ENCODE results near the gene TNP1. TPM values are rescaled to one million over a fixed set of nuclear protein-coding genes. Genes with fewer than 3 reads are reported as not detected.

TNP1 gene
- total RNA-seq, 8 experiments from 2014 or later = not detected

- in situ Hi-C loops (cut with MboI; ENCODE audit: low pct_unique_long_range_greater_than_20kb in 2 of 9, low sequenced_read_pairs in 9 of 9, unreplicated experiment in 9 of 9) = no loop called here
- Histone ChIP-seq H3K4me1 (replicated peaks in 1 of 2) (peaks cover 11 to 21% of the 10 kb centered on the region in 2 donors), H3K4me3 (no peak overlapping the region), H3K27ac (no peak overlapping the region)
- no peak for ATAC-seq (replicated peaks in 6 of 8)
- whole genome bisulfite sequencing, 10 experiments = 60 to 100% (median 84%) methylated on average over 1 to 3 of the region's 6 CpGs; no CpG with 5 or more reads in 4 of the 10 experiments
These were observed 9.1 kb downstream of the TNP1 start for GRCh38 chr2:216850665-216851322.

DNA sequence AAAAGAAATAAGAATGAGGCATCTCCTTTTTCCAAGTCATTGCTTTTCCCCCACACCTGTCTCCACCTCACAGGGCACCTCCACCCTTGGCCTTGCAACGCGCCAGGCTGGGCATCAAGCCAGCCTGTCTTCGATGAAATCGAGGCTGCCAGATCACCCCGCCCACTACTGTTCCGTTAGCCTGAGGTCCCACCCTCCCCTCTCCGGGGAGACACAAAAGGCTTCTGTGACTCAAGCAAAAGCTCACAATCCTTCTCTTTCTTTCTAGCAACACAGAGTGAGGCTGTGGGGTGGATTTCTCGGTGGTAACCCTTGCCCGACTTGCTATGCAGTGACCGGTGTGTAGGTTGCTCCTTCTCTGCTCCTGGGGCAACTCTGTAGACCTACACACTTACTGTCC is 9.9 kb downstream of the TNP1 start:
- ATAC-seq (replicated peaks in 6 of 8) = peak; percentile 53 to 90 (median 77)
- H3K27ac ChIP-seq = no peak overlapping the region
- WGBS, 10 experiments = 20 to 100% (median 86%) methylated on average over 1 to 5 of the region's 10 CpGs; no CpG with 5 or more reads in 6 of the 10 experiments
- H3K4me3 ChIP-seq = no peak overlapping the region
- in situ Hi-C loops (cut with MboI; ENCODE audit: low pct_unique_long_range_greater_than_20kb in 2 of 9, low sequenced_read_pairs in 9 of 9, unreplicated experiment in 9 of 9) = no loop called here
- peaks cover 11 to 16% of the 10 kb centered on the region in 2 donors for H3K4me1 ChIP-seq (replicated peaks in 1 of 2)

GRCh38 chr2:216845426-216845825 is 14.4 kb downstream of the TNP1 start:
- H3K27ac ChIP-seq = no peak overlapping the region
- no peak for ATAC-seq (replicated peaks in 6 of 8)
- 25 to 100% (median 100%) methylated on average over 1 to 2 of the region's 2 CpGs; no CpG with 5 or more reads in 3 of the 10 experiments for WGBS, 10 experiments
- no peak overlapping the region for H3K4me3 ChIP-seq
- peaks cover 0 to 3% of the 10 kb centered on the region in 2 donors for H3K4me1 ChIP-seq (replicated peaks in 1 of 2)
- in situ Hi-C loops (cut with MboI; ENCODE audit: low pct_unique_long_range_greater_than_20kb in 2 of 9, low sequenced_read_pairs in 9 of 9, unreplicated experiment in 9 of 9) = no loop called here

DNA sequence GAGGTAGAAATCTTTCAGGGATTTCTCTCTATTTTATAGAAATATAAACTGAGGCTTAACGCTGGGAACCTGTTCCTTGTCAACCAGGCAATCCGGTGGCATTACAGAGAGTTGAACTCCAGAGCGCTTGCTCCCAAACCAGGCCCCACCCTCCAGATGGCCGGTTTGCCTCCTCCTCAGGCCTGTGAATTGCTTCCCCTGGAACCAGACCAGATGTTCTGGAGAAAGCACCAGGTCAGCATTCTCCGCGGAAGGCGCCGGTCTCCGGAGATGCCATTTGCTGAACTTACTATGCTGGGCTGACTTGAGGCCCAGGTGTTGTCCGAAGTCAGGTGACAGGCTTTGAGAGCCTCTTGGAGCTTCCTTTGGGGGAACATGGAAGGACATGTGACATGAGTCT is 17.2 kb downstream of the TNP1 start:
- in situ Hi-C loops (cut with MboI; ENCODE audit: low pct_unique_long_range_greater_than_20kb in 2 of 9, low sequenced_read_pairs in 9 of 9, unreplicated experiment in 9 of 9) = no loop called here
- Histone ChIP-seq H3K4me1 (replicated peaks in 1 of 2) (peaks cover 2 to 10% of the 10 kb centered on the region in 2 donors), H3K4me3 (no peak overlapping the region), H3K27ac (no peak overlapping the region)
- peak in 2 of 8 experiments; percentile 9 to 87 for ATAC-seq (replicated peaks in 6 of 8)
- 20 to 100% (median 81%) methylated on average over 1 to 8 of the region's 10 CpGs; no CpG with 5 or more reads in 2 of the 10 experiments for WGBS, 10 experiments

DNA sequence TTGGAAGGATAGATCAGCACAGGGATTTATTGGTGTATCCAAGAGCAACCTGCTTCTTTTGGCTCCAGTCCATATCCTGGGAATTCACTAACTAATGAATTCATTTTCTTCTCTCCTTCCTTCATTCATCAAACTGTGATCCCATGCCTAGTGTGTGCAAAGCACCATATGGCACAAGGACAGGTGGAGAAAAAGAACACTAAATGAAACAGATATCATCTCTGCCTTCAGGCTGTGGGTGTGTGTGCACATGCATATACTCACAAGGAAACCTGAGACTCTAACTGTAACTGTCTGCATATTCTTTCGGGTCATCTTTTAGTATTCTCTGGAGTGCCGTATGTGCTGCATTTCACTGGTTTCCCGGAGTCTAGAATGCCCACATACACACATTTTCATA is 20.2 kb downstream of the TNP1 start:
- in situ Hi-C loops (cut with MboI; ENCODE audit: low pct_unique_long_range_greater_than_20kb in 2 of 9, low sequenced_read_pairs in 9 of 9, unreplicated experiment in 9 of 9) = no loop called here
- H3K27ac ChIP-seq = no peak overlapping the region
- 0 to 100% (median 60%) methylated on average over 1 to 3 of the region's 3 CpGs; no CpG with 5 or more reads in 3 of the 10 experiments for WGBS, 10 experiments
- H3K4me1 ChIP-seq (replicated peaks in 1 of 2) = peaks cover 2 to 10% of the 10 kb centered on the region in 2 donors
- ATAC-seq (replicated peaks in 6 of 8) = peak in 6 of 8 experiments; percentile 22 to 98 (median 64)
- H3K4me3 ChIP-seq = no peak overlapping the region

DNA sequence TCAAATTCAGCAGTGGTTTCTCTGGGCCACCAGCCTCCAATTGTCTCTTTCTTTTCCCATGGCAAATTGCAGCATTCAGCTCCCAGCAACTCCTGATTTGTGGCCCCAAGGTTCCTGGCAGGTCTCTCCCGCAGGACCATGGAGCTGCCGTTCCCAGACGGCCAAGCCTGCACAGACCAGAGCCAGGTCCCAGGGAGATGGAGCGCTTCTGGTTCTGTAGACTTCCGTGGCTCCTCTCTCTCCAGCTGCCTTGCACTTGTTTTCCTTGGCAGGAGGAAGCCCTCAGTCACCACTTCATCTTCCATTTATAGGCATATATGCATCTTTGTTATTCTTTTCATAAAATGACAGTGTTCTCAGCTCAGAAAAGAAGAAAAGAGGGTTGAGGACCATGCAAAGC is 21.7 kb downstream of the TNP1 start:
- peaks cover 2 to 10% of the 10 kb centered on the region in 2 donors for H3K4me1 ChIP-seq (replicated peaks in 1 of 2)
- no peak overlapping the region for H3K27ac ChIP-seq
- WGBS, 10 experiments = 20 to 100% (median 68%) methylated on average over 1 to 5 of the region's 5 CpGs; no CpG with 5 or more reads in 2 of the 10 experiments
- in situ Hi-C loops (cut with MboI; ENCODE audit: low pct_unique_long_range_greater_than_20kb in 2 of 9, low sequenced_read_pairs in 9 of 9, unreplicated experiment in 9 of 9) = no loop called here
- ATAC-seq (replicated peaks in 6 of 8) = peak in 1 of 8 experiments; percentile 90
- H3K4me3 ChIP-seq = no peak overlapping the region

DNA sequence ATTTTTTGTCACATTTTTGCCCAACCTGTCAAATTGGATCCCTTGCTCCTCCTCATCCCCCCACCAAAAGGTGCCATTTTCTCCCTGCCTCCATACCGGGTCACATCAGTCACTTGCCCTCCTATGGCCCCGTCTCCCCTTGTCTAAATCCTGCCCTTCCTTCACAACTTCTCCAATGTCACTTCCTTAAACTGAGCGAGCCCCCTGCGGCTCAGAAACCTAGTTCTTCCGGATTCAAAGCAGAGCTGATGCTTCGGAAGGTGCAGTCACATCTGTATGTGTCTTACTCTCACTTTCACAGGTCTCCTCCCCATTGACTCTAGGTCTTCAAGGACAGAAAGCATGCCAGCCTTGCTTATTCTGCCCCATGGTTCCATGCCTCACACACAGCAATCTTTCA is 22.1 kb downstream of the TNP1 start:
- WGBS, 10 experiments = 33 to 100% (median 88%) methylated on average over 1 to 6 of the region's 6 CpGs; no CpG with 5 or more reads in 2 of the 10 experiments
- ATAC-seq (replicated peaks in 6 of 8) = peak in 1 of 8 experiments; percentile 74
- Histone ChIP-seq H3K4me1 (replicated peaks in 1 of 2) (peaks cover 2 to 10% of the 10 kb centered on the region in 2 donors), H3K4me3 (no peak overlapping the region), H3K27ac (no peak overlapping the region)
- in situ Hi-C loops (cut with MboI; ENCODE audit: low pct_unique_long_range_greater_than_20kb in 2 of 9, low sequenced_read_pairs in 9 of 9, unreplicated experiment in 9 of 9) = no loop called here

- H3K27ac ChIP-seq = no peak overlapping the region
- WGBS, 10 experiments = 0 to 100% (median 90%) methylated on average over 1 to 3 of the region's 4 CpGs; no CpG with 5 or more reads in 3 of the 10 experiments
- peaks cover 7 to 9% of the 10 kb centered on the region in 2 donors for H3K4me1 ChIP-seq (replicated peaks in 1 of 2)
- in situ Hi-C loops (cut with MboI; ENCODE audit: low pct_unique_long_range_greater_than_20kb in 2 of 9, low sequenced_read_pairs in 9 of 9, unreplicated experiment in 9 of 9) = no loop called here
- ATAC-seq (replicated peaks in 6 of 8) = no peak
- H3K4me3 ChIP-seq = no peak overlapping the region
These were observed 26.8 kb downstream of the TNP1 start for GRCh38 chr2:216833061-216833460.

DNA sequence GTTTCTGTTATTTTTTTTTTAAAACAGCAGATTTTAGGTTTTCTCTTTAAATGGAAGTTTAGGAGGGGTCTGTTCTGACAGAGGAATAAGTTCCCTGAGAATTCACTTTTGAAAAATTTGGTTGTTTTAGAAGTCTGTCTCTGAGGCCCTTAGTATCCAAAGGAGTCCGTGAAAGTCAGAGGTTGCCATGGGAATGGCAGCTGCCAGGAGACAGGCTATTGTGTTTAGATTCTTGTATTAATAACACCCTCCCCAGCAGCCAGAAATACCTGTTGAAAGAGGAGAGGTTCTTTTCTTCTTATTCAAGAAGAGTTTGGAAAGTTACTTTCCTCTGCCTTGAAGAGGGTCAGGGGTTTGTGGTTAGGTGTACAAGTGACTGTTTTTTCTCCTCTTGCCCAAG is 29.5 kb downstream of the TNP1 start:
- Histone ChIP-seq H3K4me1 (replicated peaks in 1 of 2) (peaks cover 7 to 8% of the 10 kb centered on the region in 2 donors), H3K4me3 (no peak overlapping the region), H3K27ac (no peak overlapping the region)
- 13 to 100% (median 54%) methylated on average over 1 of the region's 1 CpG; no CpG with 5 or more reads in 4 of the 10 experiments for WGBS, 10 experiments
- in situ Hi-C loops (cut with MboI; ENCODE audit: low pct_unique_long_range_greater_than_20kb in 2 of 9, low sequenced_read_pairs in 9 of 9, unreplicated experiment in 9 of 9) = no loop called here
- ATAC-seq (replicated peaks in 6 of 8) = peak in 1 of 8 experiments; percentile 42

GRCh38 chr2:216829533-216829932 is 30.3 kb downstream of the TNP1 start:
- H3K4me1 ChIP-seq (replicated peaks in 1 of 2) = peaks cover 7 to 8% of the 10 kb centered on the region in 2 donors
- ATAC-seq (replicated peaks in 6 of 8) = peak in 5 of 8 experiments; percentile 50 to 66 (median 61)
- H3K27ac ChIP-seq = no peak overlapping the region
- no peak overlapping the region for H3K4me3 ChIP-seq
- in situ Hi-C loops (cut with MboI; ENCODE audit: low pct_unique_long_range_greater_than_20kb in 2 of 9, low sequenced_read_pairs in 9 of 9, unreplicated experiment in 9 of 9) = no loop called here
- WGBS, 10 experiments = 29 to 100% (median 90%) methylated on average over 1 to 4 of the region's 4 CpGs; no CpG with 5 or more reads in 6 of the 10 experiments

- Histone ChIP-seq H3K4me1 (replicated peaks in 1 of 2) (peaks cover 7 to 8% of the 10 kb centered on the region in 2 donors), H3K4me3 (no peak overlapping the region), H3K27ac (no peak overlapping the region)
- WGBS, 10 experiments = 40 to 100% (median 65%) methylated on average over 1 to 5 of the region's 6 CpGs; no CpG with 5 or more reads in 2 of the 10 experiments
- ATAC-seq (replicated peaks in 6 of 8) = peak in 5 of 8 experiments; percentile 32 to 87 (median 55)
- in situ Hi-C loops (cut with MboI; ENCODE audit: low pct_unique_long_range_greater_than_20kb in 2 of 9, low sequenced_read_pairs in 9 of 9, unreplicated experiment in 9 of 9) = no loop called here
These were observed 32.7 kb downstream of the TNP1 start for GRCh38 chr2:216827073-216827720.

GRCh38 chr2:216822470-216822869 is 37.4 kb downstream of the TNP1 start:
- no peaks in the 10 kb centered on the region for H3K4me1 ChIP-seq (replicated peaks in 1 of 2)
- WGBS, 10 experiments = 17 to 100% (median 92%) methylated on average over 1 of the region's 1 CpG; no CpG with 5 or more reads in 6 of the 10 experiments
- no peak overlapping the region for H3K4me3 ChIP-seq
- no peak for ATAC-seq (replicated peaks in 6 of 8)
- in situ Hi-C loops (cut with MboI; ENCODE audit: low pct_unique_long_range_greater_than_20kb in 2 of 9, low sequenced_read_pairs in 9 of 9, unreplicated experiment in 9 of 9) = no loop called here
- H3K27ac ChIP-seq = no peak overlapping the region

GRCh38 chr2:216820709-216821108 is 39.2 kb downstream of the TNP1 start:
- no peak overlapping the region for H3K4me3 ChIP-seq
- in situ Hi-C loops (cut with MboI; ENCODE audit: low pct_unique_long_range_greater_than_20kb in 2 of 9, low sequenced_read_pairs in 9 of 9, unreplicated experiment in 9 of 9) = no loop called here
- no peaks in the 10 kb centered on the region for H3K4me1 ChIP-seq (replicated peaks in 1 of 2)
- no peak for ATAC-seq (replicated peaks in 6 of 8)
- H3K27ac ChIP-seq = no peak overlapping the region
- 80 to 100% (median 97%) methylated on average over 1 to 3 of the region's 3 CpGs; no CpG with 5 or more reads in 2 of the 10 experiments for WGBS, 10 experiments
